ENCODE results near the gene ACAT2.

ACAT2 gene

GRCh38 chr6:159805440-159806020, 43.7 kb downstream of the ACAT2 start:
- TF ChIP-seq CTCF (IDR thresholded peaks at IDR 0.05; ENCODE audit: low read length, missing control alignments) = no peak
- DNase-seq (ENCODE audit: low read depth) = peak; percentile 28

GRCh38 chr6:159806021-159806458, 44.2 kb downstream of the ACAT2 start:
- H3K4me3 ChIP-seq (replicated peaks; ENCODE audit: low read depth, low read length) = no peak overlapping the region
- no peak for DNase-seq (ENCODE audit: low read depth)
- no peak for TF ChIP-seq CTCF (IDR thresholded peaks at IDR 0.05; ENCODE audit: low read length, missing control alignments)

More at GRCh38 chr6:159805440-159806020, 43.7 kb downstream of the ACAT2 start:
- no peak overlapping the region for H3K4me3 ChIP-seq (replicated peaks; ENCODE audit: low read depth, low read length)

GRCh38 chr6:159807150-159807858, 45.5 kb downstream of the ACAT2 start:
- peak; percentile 36 for DNase-seq (ENCODE audit: low read depth)
- TF ChIP-seq CTCF (IDR thresholded peaks at IDR 0.05; ENCODE audit: low read length, missing control alignments) = no peak
- H3K4me3 ChIP-seq (replicated peaks; ENCODE audit: low read depth, low read length) = no peak overlapping the region

- no peak for DNase-seq (ENCODE audit: low read depth)
- H3K4me3 ChIP-seq (replicated peaks; ENCODE audit: low read depth, low read length) = no peak overlapping the region
- TF ChIP-seq CTCF (IDR thresholded peaks at IDR 0.05; ENCODE audit: low read length, missing control alignments) = no peak
Measured at GRCh38 chr6:159808647-159809046, 46.8 kb downstream of the ACAT2 start.

- no peak for TF ChIP-seq CTCF (IDR thresholded peaks at IDR 0.05; ENCODE audit: low read length, missing control alignments)
- H3K4me3 ChIP-seq (replicated peaks; ENCODE audit: low read depth, low read length) = no peak overlapping the region
Measured at GRCh38 chr6:159809149-159809548, 47.3 kb downstream of the ACAT2 start.

GRCh38 chr6:159813781-159814180, 51.9 kb downstream of the ACAT2 start:
- H3K4me3 ChIP-seq (replicated peaks; ENCODE audit: low read depth, low read length) = no peak overlapping the region
- no peak for TF ChIP-seq CTCF (IDR thresholded peaks at IDR 0.05; ENCODE audit: low read length, missing control alignments)
- no peak for DNase-seq (ENCODE audit: low read depth)

More at GRCh38 chr6:159809149-159809548, 47.3 kb downstream of the ACAT2 start:
- DNase-seq (ENCODE audit: low read depth) = no peak

All from fibroblast of pulmonary artery (primary cell).